HG02610 (cell line): Measurements from ENCODE around the gene SLCO2B1.

Source experiments
- ATAC-seq: cut with Tn5 transposase; IDR thresholded peaks from one replicate; pipeline ENCODE4 v1.9.1; 2021; ENCODE audit warnings: mild to moderate bottlenecking, moderate library complexity; ENCODE audit not compliant: unreplicated experiment

SLCO2B1 gene

DNA sequence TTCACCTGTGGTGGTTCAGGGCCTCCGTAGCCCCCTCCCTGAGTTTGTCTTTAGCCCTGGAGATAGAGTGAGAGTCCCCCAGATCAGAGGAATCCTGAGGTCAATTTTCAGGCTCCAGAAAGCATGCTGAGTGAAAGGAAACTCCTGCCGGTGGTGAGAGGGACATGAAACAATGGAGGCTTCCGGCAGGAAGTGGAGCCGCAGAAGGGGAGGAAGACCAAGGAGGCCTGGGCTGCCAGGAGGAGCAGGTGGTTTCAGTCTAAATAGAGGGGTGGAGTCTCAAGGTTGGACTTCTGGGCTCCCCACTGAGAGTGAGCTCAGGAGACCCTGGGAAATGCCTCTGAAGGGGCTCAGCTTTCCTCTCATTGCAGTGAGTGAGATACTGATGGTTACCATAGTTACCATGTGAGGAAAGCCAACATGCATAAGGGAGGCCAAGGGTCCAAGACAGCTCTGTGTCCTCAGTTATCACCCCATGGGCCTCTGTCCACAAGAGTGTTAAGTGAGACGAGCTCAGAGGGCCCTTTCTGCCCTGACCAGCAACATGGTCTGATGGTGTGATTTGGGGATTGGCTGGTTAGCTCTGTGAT lies 10.7 kb downstream of the SLCO2B1 start:
- no peak for ATAC-seq

DNA sequence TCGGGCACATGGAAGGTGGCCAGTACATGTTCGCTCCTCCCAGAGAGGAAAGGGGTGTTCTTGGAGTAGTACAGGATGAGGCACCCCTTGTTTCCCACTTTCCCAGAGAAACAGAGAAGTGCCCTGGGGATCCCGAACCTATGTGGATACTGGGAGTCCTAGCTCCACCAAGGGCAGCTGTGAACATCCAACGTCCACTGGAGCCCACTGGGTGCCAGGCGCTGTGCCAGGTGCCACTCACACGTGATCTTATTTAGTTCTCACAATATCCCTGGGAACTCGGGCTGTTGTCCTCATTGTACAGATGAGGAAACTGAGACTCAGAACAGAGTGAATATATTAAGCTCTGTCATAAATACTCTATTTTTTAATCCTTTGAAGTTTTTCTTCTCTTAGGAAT lies 12.0 kb downstream of the SLCO2B1 start:
- ATAC-seq: no peak

DNA sequence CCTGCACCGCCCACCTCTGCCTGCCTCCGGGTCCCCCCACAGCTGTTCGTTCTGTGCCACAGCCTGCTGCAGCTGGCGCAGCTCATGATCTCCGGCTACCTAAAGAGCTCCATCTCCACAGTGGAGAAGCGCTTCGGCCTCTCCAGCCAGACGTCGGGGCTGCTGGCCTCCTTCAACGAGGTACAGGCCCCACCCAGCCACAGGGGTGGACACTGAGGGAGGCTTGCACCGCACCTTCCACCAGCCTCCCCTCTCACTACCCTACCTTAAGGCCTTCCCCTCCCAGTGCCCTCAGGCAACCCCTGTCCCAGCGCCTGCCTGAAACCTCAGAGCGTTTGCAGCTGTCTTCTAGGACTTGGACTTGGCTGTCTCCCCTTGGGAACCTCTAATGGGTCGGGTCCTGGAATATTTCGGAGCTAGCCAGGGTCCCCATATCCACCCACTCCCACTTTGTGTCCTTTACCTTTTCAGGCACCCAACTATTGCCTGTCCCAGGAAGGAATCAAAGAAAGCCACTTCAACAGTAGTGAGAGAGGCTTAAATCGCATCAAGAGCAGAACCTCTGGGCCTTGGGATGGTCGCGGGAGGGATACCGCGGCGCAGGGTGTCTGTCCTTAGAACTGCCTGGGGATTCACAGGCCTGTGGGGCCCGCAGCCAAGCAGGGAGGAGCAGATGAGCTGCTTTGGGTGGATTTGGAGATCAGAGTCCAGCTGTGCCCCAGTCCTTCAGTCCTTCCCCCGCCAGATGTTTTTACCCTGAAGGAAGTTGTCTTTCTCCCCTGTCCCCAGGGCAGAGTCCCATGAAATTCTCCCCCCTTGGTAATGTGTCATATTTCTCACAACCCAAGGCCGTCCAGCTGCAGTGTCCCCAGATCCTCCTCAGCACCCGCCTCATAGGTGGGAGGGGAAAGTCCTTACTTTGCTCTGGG lies 13.3 kb downstream of the SLCO2B1 start:
- ATAC-seq: no peak

DNA sequence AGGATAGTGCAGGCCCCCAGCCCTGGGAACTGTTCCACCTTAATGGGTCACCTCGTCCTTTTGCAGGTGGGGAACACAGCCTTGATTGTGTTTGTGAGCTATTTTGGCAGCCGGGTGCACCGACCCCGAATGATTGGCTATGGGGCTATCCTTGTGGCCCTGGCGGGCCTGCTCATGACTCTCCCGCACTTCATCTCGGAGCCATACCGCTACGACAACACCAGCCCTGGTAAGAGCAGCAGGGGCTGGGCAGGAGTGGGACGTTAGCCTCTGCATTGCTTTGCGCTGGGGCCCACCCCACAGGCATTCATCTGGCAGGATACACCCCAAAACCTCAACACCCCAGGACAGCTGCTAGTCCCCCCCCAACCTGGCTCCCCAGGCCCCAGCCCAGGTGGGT lies 14.8 kb downstream of the SLCO2B1 start:
- ATAC-seq: no peak

DNA sequence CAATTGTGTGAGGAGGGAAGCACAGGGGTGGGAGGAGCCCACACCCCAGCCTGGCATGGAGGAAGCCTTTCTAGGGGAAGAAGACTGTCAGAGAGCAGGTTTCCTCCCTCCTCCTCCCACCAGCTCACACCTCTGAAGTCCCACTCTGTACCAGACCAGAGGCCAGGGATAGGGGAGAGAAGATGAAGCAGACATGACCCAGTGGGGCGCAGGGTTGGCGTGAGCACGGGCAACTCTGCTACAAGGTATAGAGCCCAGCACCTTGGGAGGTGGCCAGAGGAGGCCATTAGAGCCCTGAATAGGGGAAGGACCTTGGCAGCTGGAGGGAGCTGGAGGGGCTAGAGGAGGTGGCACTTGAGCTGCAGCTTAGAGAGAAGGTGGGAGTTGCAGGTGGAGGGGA lies 15.9 kb downstream of the SLCO2B1 start:
- no peak for ATAC-seq

DNA sequence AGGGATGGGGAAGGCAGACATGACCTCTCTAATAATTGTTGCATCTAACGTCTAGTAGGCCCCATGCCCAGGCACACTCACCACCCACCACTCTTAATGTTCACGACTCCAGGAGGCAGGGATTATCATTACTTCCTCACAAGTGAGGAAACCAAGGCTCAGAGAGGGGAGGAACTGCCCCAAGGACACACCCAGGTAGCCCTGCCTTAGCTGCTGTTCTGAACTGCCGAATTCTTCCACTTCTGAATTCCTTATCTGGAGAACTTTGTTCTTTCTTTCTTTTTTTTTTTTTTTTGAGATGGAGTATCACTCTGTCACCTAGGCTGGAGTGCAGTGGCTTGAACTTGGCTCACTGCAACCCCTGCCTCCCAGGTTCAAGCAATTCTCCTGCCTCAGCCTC lies 16.7 kb downstream of the SLCO2B1 start:
- no peak for ATAC-seq

DNA sequence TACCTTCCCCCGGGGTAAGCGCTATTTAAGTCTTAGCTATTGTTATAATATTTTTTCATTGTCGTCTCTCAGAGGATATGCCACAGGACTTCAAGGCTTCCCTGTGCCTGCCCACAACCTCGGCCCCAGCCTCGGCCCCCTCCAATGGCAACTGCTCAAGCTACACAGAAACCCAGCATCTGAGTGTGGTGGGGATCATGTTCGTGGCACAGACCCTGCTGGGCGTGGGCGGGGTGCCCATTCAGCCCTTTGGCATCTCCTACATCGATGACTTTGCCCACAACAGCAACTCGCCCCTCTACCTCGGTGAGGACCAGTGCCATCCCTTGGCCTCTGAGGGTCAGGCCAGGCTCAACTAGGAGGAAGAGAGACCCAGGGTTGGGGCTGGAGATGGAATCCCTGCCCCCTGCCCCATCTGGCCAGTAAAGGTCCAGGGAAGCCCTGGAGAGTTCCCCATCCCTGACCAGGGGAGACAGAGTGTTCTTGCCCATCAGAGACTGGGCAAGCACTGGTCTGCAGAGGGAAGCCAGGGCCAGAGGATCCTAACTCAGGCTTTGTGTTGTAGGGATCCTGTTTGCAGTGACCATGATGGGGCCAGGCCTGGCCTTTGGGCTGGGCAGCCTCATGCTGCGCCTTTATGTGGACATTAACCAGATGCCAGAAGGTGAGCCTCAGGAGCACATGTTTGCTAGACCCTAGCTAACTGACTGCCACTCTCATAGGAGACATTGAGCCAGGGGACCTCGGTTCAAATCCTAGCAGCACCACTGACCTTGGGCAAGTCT lies 18.4 kb downstream of the SLCO2B1 start:
- no peak for ATAC-seq

DNA sequence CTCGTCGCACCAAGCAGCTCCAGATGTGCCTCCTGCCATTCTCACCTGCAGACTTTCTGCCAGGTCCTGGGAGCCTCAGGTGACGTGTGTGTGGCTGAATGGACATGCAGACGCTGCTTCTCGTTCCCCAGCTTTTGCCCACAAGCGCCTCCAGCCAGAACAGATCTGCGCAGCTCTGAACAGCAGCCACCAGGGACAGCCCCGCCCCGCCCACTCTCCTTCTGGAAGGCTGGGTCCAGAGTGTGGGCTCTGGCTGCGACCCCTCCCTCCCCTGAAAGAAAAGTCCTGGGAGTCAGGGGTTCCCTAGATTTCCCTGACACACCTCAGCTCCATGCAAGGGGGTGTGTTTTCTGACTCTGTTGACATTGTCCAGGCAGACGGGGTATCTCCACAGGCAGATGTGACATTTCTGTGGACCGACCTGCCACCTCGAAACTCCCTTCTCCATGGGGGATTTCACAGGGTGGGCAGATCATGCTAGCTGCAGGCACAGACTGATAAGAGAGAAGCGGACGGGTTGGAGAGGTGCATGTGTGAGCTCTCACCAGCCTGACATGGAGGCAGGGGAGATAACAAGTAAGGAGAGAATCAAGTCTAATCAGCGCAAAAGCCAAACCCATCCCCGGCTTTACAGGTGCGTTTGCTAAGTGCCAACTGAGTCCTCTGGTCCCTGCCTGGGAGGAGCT lies 19.8 kb downstream of the SLCO2B1 start:
- ATAC-seq: no peak

DNA sequence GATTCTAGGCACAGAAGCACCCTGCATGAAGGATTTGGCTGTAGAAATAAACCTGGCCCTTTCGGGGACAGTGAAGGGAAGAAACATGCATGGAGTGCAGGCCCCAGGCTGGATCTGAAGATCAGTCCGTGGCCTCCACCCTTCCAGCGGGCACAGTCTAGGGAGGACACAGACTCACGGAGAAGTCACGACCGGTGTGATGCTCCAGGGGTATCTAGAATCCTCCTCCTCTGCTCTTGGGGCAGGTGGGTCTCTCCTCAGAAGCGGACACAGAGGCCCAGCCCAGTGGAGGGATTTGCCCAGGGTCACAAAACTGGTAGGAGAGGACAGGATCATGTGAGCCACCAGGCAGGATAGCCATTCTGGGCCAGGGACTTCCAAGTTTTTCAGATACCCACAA lies 22.4 kb downstream of the SLCO2B1 start:
- ATAC-seq: no peak

DNA sequence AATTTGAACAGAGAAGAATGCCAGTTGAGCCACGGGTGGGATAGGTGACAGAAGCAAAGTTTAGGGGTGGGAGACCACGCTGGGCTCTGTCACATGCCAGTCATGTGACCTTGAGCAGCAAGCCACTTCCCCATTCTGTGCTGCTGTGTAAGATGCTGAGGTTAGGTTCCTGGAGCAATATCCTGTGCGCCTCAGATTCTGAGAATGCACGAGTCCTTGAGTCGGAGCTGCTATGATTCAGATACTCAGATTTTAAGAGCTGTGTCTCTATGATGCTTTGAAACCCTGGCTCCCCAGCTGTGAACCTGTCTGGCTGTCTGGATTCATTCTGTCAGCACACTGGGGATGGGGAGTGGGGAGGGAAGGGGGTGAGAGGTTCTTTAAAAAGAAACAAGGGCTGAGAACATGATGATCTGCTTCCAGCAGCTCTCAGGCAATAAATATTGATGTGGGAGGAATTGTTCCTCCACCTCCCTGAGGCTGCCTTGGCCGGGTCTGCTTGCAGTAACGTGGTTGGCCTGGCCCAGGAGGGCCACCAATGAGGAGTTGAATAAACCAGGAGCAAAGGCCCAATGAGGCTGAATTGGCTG lies 24.0 kb downstream of the SLCO2B1 start:
- no peak for ATAC-seq

DNA sequence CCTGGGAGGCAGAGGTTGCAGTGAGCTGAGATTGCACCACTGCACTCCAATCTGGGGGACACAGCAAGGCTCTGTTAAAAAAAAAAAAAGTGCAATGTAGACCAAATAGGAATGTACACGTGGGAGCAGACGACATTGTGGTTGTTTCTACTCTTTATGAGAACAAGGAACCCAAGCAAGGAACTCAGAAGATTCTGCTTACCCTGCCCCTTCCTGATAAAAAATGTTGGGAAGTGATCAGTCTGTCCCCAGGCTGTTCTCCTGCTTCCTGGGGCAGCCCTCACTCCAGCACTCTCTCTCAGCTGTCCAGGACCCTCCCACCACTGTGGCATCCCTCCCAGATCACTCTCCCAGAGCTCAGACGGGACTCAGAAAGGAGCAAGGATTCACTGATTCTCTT lies 31.8 kb downstream of the SLCO2B1 start:
- no peak for ATAC-seq

DNA sequence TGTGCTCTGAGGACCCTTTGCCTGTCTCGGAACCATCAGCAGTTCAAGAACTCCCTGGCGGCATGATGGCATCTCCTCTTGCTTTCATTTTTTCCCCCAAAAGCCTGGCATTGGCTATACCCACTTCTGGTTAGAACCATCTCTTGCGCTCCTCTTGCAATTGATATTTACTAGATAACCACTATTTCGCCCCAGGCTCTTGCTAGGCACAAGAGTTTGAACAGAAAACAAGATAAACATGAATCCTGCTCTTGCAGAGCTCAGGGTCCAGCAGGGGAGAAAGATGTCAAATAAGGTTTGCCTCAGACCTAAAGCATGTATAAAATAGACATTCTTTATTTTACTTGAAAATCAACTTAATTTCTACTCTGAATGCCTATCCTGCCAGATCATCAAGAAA lies 33.1 kb downstream of the SLCO2B1 start:
- no peak for ATAC-seq

DNA sequence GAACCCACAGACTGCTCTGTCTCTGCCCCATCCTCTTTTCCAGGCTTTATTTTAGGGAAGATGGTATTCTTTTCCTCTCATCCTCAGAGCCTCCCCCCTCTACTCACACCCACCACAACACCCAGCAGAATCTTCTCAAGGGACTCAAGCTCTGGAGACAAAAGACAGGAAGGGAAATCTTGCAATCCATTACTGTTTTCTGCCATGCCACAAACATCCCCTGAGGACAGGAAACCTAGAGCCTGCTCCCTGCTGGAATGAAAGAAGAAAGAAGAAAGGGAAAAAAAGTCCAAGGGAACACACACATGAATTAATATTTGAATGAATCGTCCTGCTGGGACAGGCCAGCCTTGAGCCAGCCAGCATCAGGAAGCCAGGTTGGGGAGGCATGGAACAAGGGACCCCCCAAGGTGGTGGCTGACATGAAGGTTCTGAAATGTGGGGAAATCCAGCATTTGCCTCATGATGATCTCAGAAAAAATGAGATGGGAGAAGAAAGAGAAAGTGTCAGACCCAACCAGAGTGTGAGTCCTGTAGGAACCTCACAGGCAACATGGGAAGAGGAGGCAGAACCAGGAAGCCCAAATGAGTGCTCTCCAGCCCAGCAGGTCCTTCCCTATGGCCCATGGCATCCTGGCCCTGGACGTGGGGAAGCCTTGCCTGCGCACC lies 34.0 kb downstream of the SLCO2B1 start:
- no peak for ATAC-seq

DNA sequence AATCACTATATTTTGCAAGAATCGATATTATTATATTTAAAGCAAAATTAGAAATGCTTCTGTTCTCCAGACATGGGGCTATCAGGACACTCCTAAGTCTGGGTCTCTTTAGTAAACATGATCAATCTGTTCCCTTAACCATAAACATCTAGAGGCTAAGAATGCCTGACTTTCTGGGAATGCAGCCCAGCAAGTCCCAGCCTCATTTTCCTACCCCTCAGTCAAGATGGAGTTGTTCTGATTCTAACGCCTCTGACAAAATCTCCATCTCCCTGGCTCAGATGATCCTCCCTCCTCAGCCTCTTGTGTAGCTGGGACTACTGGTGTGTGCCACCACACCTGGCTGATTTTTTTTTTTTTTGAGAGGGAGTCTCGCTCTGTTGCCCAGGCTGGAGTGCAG lies 35.0 kb downstream of the SLCO2B1 start:
- no peak for ATAC-seq

DNA sequence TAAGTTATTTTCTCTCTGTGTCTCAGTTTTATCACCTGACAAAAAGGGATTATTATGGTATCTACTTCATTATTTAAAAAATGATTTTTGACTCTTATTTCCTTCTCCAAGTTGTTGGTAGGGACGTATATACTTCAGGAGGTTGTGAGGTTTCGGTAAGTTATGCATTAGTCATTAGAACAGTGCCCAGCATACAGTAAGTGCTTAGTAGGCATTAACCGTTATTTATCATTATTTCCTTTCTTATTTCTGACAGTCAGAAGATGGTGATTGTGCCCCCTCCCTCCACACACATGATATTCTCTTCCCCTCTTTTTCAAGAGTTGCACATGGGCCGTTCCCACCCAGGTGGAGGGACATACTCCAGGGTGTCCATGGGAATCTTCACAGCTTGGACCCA lies 36.1 kb downstream of the SLCO2B1 start:
- ATAC-seq: no peak

DNA sequence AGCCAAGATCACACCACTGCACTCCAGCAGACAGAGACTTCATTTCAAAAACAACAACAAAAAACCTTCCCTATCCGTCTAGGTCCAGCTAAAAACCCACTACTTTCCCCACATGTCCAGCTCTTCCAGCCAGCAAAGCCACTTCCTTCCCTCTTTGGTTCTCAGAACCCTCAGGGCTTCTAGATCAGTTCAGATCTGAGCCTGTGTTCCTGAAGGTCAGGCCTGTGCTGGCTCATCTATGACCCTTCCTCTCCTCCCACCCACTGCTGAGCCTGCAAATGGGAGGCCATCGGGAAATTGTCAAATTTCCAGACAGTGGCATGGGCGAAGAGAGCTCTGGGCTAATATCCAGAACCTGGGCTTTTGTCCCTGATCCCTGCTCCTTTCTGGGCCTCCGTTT lies 37.8 kb downstream of the SLCO2B1 start:
- no peak for ATAC-seq

DNA sequence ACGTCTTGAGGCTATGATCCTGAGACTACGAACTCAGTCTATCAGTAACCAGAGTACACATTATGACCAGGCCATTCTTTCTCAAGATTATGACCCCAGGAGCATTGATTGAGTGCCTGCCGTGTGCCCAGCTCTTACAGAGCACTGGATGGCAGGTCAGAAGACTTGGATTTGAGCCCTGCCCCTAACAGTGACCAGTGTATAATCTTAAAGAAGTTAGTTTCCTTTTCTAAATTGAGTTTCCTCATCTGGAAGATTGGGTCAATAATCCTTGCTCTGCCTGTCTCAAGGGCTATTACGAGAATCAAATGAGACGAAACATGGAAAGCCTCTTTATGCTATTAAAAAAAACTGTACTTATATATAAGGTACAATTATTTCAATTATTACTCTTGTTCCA lies 38.2 kb downstream of the SLCO2B1 start:
- ATAC-seq: no peak

DNA sequence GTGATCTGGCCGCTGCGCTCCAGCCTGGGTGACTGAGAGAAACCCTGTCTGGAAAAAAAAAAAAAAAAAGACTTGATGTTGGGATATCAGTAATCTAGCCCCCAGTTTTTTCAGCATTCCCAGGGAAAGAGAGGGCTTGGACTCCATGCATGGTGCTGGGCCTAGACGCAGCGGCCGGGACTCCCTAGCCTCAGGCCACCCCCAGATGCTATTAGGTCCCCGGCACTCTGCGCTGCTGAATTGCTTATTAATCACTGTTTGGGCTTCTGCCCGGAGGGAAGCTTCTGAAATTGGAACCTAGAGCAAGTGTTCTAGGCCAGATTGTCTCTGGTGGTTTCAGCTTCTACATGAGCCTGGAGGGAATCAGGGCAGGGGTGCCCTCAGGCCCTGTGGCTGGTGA lies 39.0 kb downstream of the SLCO2B1 start:
- no peak for ATAC-seq

DNA sequence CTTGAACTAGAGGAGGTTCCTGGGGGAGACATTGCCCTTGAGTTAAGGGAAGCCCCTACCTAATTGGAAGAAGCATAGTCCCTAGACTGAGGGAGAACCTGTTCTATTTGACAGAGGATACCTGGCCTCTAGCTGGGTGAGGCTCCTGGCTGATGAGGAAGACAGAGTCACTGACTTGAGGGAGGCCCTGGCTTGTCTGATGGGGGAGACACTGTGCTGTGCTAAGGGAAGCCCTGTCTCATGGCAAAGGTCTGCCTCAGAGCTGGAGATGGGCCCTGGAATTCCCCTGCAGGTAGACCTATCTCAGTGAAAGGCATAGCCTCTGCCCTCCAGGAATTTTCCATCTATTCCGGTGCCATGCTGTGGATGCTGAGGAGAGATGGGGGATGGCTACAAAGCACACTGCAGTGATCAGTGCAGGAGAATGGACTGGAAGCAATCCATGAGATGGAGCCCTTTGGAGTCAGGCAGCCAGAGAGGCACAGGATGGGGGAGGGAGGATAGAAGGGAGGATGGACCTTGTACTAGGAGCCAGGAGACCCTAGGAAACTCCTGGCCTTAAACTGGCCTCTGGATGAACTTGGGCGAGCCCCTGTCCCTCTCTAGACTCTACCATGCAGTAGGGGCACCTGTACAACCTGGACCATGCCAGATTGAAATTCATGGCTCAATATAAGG lies 39.9 kb downstream of the SLCO2B1 start:
- ATAC-seq: no peak

DNA sequence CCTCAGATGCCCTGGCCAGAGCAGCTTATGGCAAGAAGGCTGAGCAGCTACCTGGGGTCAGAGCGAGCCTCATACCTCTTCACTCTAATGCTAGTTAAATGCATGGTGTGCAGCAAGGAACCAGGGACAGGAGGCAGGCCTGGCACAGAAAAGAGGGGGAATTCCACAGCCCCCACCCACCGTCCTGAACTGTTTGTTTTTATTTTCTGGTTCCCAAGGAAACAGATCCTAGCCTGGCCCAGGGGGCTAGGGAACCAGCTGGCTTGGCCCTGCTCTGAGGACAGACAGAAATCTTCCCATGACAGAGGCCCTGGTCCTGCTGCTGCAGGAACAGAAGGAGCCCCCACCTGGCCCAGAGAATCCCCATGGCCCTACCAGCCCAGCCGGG lies 40.4 kb downstream of the SLCO2B1 start:
- ATAC-seq: no peak
